ENCODE measurements around the gene THADA.

The THADA gene

GRCh38 chr2:43360137-43360536, 235.7 kb downstream of the THADA start:
- no peak for DNase-seq (ENCODE audit: low read depth in 2 of 2, low spot score in 1 of 2)

GRCh38 chr2:43358410-43359201, 237.2 kb downstream of the THADA start:
- DNase-seq (ENCODE audit: low read depth in 2 of 2, low spot score in 1 of 2): no peak

DNA sequence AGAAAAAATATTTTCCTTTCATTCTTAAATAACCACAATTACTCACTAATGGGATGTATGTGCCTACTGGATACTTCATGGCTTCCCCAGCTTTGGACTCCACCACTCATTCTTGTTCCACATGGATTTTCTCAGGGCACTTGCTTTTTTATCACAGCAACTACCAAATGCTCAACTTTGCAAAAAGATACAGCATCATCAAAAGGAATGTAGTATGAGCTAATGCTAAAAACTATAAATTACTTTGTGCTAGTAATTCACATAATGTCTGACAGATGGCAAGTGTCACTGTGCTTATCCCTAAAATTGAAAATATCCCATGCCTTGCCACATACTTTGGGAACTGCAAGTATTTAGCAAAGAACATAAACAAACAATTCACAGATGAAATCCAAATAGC, 239.1 kb downstream of the THADA start:
- DNase-seq (ENCODE audit: low read depth in 2 of 2, low spot score in 1 of 2): no peak

DNA sequence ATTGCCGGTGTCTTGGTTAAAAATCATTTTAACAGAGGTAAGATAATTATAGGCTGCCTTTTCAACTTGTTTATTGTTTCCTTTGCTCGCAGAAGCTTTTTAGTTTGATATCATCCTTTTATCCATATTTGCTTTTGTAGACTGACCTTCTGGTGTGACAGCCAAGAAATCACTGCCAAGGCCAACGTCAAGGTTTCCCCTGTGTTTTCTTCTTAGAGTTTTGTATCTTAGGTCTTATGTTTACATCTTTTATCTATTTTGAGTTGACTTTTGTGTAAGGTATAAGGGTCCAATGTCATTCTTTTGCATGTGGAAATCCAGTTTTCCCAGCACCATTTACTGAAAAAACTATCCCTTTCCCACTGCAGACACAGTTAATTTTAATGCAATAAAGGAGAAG, 240.4 kb downstream of the THADA start:
- DNase-seq (ENCODE audit: low read depth in 2 of 2, low spot score in 1 of 2): no peak

DNA sequence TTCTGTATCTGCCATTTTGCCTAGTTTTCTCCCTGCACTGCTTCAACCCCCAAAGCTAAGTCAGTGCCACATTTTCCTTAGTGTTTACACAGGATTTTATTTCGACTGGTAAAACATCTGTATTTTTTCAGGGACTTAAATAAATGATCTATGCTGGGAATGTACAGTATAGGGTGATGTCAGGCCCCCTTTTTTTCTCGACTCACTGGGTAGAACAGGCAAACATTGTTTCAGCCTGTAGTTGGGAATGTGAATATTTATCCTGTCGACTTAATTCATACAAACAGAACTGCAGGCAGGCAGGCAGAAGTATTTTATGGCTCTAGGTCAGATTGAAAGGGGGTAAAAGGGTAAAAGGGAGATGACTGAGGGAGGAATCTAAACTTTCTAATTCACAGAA, 245.9 kb downstream of the THADA start:
- no peak for DNase-seq (ENCODE audit: low read depth in 2 of 2, low spot score in 1 of 2)

DNA sequence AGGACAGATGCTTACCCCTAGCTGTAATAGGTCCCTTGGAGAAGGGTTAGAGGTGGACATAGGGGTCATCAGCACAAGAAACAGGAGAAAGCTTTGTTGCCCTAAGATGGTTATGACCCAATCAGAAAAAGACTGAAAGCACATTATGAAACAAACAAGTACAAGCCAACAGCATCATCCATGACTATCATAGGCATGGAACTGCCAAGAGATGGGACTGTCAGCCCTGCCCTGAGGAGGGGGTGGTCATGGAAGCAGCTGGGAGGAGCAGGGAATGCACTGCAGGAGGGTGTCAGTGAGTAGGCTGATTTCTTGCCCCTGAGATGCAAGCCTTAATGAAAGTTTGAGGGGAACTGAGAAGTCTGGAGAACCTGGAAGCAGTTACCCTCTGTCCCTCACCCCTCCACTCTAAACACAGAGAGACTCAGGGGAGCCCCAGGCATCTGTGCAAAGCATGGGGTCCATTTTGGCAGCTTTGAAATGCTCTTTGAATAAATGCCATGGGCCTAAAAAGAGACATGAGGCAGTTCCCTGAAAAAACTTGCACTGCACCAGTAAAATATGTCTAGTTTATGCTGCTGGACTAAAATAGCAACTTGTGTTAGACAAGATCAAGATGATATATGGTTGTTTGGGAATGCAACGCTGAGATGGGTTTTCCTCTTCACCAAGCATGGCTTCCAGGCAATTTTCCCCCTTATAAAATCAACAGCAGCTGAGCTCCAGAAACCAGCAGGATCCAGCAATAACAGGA, 246.8 kb downstream of the THADA start:
- DNase-seq (ENCODE audit: low read depth in 2 of 2, low spot score in 1 of 2): no peak

DNA sequence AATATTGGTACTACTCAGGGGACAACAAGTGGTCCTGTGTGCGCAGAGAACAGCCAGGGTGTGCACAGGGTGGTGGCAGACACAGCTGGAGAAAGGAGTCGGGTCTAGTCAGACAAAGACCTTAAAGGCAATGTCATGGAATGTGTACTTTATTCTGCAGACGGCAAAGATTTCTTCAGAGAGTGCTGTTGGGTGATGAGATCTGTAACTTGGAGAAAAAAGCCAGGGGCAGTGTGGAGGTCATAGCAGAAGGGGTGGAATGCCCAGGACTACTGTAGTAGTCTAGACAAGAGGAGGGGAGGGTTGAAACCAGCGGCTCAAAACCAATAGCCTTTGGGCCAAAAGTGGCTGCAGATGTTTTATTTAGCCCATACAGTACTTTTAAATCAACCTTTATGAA, 248.1 kb downstream of the THADA start:
- DNase-seq (ENCODE audit: low read depth in 2 of 2, low spot score in 1 of 2): no peak

DNA sequence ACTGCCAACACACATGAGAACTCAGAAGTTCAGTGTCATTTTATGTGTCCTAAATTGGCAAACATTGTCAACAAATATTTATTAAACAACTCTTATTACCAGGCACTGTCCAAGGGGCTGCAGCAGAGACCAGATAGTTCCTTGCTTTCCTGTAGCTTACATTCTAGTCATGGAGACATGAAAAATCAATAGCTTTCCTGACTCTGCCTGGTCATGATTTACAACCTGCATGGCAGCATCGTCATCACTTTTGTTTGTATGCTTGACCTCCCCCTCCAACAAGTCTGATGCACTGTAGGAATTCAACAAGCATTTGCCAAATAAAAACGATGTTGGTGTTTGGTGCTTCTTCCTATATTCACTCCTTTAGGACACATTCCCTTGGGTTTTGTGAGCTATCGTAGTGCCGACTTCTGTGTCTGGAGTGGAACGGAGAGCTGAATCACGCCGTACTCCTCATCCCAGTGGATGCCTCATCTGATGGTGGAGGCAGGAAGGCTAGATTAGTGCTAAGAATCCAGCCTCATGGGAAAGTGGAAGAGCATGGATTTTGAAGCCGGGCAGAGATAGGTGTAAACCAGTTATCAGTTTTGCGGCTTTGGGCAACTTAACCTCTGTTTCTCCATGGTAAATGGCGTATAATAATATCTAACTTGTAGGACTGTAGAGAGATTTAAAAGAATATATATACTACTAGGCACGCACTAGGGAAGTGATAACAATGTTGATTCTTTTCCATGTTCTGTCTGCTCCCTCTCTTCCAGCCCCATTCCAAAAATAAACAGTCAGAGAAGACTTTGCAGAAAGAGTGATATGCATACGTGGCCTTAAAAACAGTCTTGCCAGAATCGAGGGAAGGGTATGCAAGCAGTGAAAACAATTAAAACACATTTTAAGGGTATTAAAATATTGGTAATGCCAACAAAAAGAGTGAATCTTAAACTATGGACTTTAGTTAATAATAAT, 249.0 kb downstream of the THADA start:
- no peak for DNase-seq (ENCODE audit: low read depth in 2 of 2, low spot score in 1 of 2)

DNA sequence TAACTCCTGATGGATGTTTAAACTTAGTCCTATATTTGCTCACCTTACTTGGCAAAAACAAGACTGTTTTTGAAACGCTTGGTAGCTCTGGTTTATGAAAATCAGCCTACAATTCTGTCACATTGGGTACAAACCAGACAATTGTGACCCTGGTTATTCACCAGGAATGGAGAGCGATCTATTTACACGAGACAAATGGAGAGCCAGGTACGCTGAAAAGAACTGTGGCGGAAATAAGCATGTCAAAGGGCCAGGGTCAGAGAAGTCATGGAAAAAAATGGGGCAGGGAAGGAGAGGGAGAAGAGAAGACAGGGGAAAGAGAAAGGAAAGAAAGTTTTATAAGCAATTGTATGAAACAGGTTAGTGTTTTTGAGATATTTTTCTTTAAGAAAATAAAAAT, 250.0 kb downstream of the THADA start:
- no peak for DNase-seq (ENCODE audit: low read depth in 2 of 2, low spot score in 1 of 2)

DNA sequence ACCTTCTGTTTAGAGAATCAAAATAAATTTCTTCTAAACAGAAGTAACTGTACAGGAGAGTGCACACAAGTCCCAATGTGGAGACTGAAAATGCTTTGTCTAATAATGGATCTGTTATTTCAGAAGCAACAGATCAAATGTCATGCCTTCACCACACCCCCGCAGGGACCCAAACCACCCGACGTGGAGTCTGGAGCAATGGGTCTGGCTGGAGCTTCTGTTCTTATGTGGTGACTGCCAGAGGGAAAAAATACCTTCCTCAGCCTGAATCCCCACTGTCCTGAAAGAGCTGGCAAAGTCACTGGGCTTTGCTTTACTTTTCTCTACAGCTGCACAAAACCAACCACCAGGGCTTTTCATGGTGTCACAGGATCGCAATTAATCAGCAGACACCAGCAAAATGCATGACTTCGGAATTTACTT, 250.4 kb downstream of the THADA start:
- no peak for DNase-seq (ENCODE audit: low read depth in 2 of 2, low spot score in 1 of 2)

DNA sequence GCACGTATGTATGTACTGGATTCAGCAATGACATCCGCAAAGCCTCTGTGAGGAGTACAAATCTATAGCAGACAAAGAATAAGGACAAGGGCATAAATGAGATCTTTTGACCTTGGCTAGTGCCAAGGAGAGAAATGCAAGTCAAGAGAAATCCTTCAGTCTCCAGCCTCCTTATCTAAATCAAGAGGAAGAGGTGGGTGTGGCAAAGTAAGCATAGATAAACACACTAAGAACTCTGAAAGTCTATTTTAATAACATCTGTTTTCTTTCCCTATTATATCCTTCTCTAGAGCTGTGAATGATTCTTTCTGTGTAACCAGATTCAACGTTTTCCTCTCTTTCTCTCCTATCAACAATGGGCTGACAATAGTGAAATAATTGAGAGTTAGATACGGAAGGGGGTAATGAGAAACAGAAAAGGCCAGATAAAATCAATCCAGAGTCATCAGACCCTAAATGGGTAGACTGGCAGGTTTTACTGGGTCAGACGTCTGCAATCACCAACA, 250.9 kb downstream of the THADA start:
- no peak for DNase-seq (ENCODE audit: low read depth in 2 of 2, low spot score in 1 of 2)

DNA sequence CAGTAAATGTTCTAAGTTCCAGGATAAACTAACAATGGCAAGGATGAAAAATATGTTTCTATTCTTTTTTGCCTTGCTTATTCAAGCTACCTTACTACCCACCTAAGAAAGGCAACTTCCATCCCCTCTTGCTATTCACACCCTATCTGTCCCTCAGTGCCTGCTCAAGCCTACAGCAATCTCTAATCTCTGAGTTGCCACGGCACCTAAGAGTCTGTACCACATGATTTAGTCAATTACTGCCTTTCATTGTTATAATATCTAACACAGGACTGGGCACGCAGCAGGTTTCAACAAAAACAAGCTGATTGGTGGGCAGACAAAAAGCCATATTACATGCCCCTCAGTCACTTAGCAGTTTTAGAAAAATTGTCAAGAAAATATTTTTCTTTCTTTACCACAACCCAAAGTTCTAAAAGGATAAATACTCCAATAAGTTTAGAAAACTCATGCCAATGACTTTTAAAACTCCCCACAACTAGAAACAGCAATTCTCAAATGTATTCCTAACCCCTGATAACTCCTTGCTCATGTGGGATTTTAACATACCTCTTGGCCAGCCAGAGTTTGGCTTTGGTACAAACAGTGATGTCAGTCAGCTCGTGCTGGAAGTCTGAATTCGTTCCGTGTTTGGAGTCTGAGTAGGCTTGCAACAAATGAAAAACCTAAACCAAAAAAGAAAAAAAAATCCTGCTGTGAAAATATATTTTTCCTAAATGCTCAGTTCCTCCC, 252.1 kb downstream of the THADA start:
- DNase-seq (ENCODE audit: low read depth in 2 of 2, low spot score in 1 of 2): no peak

DNA sequence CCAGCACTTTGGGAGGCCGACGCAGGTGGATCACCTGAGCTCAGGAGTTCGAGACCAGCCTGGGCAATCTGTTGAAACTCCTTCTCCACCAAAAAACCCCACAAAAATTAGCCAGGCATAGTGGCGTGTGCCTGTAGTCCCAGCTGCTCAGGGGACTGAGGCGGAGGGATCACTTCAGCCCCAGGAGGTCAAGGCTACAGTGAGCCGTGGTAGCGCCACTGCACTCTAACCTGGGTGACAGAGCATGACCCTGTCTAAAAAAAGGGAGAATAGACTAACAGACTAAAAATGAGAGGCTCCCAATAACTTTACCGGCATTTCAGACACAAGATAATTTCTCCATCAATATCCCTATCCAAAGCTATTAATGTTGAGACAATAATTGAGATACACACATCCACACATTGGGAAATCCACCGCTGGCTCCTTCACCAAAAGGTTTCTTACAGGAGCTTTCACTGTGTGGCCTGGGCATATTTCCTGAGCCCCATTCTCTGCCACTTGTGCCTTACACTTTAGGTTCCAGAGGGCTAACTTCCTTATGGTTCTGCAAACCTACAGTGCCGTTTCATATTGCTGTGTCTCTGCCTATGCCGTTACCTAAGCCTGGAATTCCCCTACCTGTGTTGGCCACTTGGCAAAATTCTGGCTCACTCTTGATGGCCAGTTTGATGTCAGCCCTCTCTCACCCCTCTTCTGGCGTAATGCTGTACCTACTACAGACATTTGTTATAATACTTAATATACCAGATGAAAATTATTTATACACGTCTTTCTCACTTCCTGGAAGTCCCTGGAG, 253.7 kb downstream of the THADA start:
- DNase-seq (ENCODE audit: low read depth in 2 of 2, low spot score in 1 of 2): no peak

GRCh38 chr2:43340945-43341356, 254.9 kb downstream of the THADA start:
- DNase-seq (ENCODE audit: low read depth in 2 of 2, low spot score in 1 of 2): no peak

DNA sequence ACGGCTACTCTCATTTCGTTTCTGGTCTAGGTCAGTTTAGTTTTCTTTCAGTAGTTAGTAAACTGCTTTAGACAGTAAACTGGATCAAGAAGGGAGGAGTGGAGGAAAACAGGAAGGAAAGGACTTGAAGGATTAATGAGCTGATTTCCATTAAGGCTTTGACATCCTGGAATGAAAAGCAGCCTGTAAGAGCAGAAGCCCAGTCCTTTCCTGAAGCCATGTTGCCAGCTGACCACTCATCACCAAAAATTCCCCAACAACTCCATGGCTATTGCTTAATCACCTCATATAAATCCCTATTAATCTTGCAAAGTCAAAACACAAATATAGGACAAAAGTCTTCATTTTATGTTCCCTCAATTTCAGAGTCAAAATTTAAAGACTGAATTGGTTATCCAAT, 255.8 kb downstream of the THADA start:
- DNase-seq (ENCODE audit: low read depth in 2 of 2, low spot score in 1 of 2): no peak

DNA sequence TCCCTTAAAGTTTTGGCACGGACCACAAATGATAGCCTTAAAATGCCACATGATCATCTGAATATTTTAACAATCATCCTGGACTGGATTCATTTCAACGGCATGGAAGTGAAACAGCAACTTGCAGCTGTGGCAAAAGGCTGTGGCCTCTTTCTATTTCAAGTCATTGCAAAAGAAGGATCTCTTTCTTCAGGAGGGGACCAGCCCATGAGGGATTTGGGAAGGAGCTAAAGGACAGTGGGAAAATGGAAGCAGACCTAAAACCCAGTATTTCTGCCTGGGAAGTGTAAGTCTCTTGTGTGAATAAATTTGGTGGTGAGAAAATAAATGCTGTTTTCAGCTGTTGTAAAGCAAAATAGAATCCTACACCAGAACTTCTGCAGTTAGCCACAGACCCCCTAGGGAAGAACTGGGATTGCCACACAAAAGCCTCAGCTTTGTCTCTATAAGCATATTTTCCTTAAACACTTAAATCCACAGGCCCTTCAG, 262.1 kb downstream of the THADA start:
- no peak for DNase-seq (ENCODE audit: low read depth in 2 of 2, low spot score in 1 of 2)

- DNase-seq (ENCODE audit: low read depth in 2 of 2, low spot score in 1 of 2): no peak
Measured at GRCh38 chr2:43333101-43333655, 262.7 kb downstream of the THADA start.

DNA sequence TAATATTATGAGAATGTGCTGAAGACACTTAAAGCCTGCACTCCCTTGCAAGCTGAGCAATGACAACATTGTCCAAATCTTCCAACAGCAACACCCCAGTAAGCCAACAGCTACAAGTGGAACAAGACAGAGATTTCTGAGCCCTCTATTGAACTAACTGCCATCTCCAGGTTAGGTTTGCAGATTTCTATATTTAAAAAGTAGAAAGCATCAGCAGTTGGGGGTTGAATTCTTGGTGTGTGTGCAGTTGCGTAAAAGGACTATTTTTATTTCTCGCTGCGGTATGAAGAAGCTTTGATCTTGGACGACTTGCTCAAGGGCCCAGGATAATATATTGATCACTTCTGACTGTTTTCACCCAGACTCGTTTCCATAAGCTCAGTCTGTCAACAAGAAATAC, 263.2 kb downstream of the THADA start:
- DNase-seq (ENCODE audit: low read depth in 2 of 2, low spot score in 1 of 2): no peak

- DNase-seq (ENCODE audit: low read depth in 2 of 2, low spot score in 1 of 2): no peak
Measured at GRCh38 chr2:43331422-43331821, 264.4 kb downstream of the THADA start.

Data from stimulated activated CD8-positive, alpha-beta memory T cell treated with anti-CD3 and anti-CD28 coated beads, Interleukin-4, amount 100 ng/mL, for 1 hour (primary cell).